Glomerular visceral epithelial cell (primary cell): ENCODE data around the gene ESR1.
"Not testable (repeated sequence)": the region's sequence is repeated elsewhere in the genome, so short reads cannot be mapped to it uniquely, and the experiment has no call there.

Experiments
- DNase-seq: peaks from one replicate; pipeline ENCODE4 v3.0.0-alpha.2; 2016; ENCODE audit errors: extremely low spot score

Gene ESR1

DNA sequence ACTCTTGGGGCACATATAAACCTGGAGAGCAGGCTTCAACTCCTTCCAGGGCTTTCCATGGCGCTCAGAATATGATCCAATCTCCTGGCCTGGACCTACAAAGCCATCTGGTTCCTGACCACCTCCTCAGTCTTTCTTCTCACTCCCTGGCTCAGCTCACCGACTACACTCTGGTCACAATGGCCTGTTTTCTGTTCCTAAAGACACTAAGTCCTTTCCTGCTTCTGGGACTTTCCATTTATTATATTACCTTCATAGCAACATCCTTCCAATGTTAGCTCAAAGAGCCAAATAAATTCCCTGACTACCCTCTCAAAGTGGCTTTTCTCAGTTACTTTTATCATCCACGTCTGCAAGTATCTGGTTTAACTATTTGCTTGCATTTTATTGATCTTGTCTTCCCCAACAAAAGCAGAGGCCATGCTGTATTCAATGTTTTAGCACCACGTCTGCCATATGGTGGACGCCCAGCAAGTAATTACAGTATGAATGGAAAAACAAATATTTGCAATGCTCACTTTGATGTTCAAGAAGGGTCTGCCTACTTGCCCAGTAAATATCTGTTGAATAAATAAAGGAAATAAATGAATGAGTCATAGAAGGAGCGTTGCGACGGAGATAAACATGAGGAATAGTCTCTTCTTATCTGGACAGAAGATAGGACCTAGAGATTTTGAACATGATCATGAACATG lies 328.4 kb downstream of the ESR1 start:
- DNase-seq, result no peak

DNA sequence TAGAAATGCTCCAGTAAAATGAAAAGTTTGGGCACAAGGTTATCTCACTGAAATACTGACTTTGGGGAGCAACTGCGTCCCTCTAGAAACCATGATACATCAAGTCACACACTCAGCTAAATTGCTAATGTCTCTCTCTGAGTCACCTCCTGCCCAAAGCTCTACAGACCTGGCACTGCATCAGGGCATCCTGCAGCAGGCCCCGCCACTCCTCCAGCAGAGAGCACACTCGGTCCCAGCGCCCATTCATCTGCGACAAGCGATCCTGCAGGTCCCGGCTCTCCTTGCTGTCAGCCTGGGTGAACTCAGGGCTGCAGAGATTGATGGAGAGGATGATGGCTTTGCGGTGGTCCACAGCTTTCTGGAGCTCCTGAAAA lies 329.0 kb downstream of the ESR1 start:
- peak; percentile 23 for DNase-seq

DNA sequence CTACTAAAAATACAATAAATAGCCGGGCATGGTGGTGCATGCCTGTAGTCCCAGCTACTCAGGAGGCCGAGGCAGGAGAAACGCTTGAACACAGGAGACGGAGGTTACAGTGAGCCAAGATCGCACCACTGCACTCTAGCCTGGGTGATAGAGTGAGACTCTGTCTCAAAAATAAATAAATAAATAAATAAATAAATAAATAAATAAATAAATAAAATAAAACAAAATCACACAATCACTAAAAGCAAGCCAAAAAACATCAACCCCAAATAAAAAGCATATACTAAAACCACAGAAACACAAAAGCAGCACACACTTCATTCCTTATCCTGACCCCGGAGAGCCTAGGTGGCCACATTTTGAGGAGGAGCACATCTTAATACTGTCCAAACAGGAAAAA lies 330.9 kb downstream of the ESR1 start:
- not testable (repeated sequence) for DNase-seq

DNA sequence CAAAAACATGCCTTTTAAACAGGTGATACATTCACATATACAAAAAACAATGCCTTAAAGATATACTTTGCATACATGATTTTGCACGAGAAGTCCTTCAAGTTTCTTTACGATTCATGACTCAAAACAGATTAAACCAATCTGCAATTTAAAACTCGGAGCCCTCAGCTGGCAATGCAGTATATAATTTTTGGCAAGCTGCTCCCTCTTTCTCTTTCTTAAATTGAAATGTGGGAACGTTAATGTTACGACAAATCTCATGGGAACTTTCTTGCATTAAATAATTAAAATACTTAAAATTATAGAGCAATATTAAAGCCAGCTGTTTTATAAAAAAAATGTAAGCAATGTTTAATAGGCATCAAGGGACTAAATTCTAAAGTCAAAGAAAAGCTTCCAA lies 334.6 kb downstream of the ESR1 start:
- DNase-seq, result no peak

DNA sequence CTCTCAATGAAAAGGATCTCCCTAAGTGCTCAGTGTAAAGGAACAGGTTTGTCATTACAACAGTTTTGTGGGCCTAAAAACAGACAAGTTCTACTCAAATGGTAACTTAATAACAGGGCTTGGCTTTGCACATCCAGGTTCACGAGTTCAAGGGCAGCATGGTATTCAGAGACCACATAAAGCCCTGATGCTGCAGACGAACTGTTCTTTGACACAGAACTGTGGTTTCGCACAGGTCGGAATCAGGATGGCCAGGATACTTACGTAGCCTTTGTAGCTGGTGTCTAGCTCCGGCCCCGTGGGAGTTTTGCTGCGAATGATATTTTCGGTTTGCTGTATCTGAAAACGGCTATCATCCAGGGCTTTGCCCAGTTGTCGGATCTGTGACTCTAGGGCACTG lies 335.9 kb downstream of the ESR1 start:
- no peak for DNase-seq

DNA sequence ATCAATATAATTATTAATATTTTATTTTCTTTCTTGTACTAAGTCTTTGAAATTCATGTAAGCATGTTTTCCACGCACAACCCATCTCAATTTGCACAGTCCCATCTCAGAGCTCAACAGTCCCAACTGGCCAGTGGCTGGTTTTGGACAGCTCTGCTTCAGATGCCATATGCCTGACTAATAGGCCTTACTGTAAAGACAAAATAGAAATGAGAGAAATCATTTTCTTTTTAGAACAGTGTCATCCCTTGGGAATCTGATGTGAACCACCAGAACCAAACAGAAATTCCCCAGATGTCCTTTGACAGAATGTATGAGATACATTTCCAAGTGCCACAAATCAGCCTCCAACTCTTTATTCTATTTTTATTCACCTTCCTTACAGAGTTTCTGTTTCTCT lies 338.9 kb downstream of the ESR1 start:
- DNase-seq, result peak; percentile 52

DNA sequence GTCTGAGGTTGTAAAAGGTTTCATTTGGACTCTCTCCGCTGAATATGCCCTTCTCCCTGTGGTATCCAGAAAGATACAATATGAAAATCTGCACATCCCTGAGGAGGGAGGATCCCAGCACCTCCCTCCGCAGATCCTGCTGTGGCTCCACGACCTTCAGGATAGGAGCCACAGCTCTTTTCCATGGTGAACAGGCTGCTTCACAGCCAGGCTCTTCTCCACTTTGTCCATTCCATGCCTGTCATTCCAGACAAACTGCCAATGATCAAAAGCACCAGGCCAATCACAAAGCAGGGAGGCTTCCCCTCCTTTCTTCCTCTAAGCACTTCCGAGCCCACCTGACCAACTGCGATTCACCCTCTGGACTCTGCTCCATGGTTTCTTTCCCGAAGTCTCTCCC lies 339.8 kb downstream of the ESR1 start:
- DNase-seq, result no peak

DNA sequence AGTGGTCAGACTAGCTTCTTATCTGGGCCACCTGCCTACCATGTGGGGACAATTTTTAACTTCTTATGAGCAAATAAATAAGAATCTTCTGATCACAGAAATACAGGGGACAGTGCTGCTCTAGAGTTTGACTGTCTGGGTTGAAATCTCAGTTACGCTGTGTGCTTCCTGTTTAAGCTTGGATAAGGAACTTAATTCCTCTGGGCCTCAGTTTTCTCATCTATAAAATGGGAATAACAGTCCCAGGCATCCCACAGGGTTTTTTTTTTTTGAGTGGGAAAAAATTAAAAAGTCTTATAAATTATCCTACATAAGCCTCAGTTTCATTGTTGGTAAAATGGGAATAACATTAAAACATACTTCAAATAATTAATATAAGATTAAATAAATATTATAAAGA lies 340.9 kb downstream of the ESR1 start:
- no peak for DNase-seq

DNA sequence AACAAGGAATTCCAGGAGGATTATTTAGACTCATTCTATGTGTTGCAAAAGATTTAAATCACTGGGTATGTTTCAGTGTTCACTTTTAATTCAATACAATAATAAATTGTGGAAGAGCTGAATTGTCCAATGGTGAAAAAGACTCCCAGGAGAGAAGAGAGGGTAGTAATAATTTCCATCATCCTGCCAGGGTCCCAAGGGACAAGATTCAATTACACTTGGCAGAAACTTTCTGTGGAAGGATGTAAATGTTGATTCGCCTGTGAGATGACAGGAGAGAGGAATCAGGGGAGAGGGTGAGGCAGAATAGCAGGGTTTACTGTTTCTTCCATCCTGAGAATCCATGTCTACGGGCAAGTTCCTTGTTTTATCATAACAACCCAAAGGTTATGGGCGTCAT lies 342.7 kb downstream of the ESR1 start:
- no peak for DNase-seq

DNA sequence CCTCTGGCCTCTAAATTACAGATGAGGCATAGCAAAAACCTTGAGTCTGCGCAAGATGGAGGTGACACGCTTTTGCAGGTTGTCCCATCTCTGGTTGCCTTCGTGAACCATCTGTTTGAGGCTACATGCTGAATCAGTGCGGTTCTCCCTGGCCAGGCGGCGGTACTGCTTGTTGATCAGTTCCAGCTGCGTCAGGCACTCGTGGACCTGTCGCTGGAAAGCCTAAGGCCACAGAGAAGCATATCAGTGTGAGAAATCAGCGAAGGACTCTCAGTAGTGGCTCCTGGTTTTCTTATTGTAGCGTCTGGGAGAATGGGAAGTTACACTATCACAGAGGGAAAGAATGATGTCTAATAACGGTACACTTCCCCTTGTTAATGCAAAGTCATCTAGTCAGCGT lies 344.4 kb downstream of the ESR1 start:
- DNase-seq, result no peak

DNA sequence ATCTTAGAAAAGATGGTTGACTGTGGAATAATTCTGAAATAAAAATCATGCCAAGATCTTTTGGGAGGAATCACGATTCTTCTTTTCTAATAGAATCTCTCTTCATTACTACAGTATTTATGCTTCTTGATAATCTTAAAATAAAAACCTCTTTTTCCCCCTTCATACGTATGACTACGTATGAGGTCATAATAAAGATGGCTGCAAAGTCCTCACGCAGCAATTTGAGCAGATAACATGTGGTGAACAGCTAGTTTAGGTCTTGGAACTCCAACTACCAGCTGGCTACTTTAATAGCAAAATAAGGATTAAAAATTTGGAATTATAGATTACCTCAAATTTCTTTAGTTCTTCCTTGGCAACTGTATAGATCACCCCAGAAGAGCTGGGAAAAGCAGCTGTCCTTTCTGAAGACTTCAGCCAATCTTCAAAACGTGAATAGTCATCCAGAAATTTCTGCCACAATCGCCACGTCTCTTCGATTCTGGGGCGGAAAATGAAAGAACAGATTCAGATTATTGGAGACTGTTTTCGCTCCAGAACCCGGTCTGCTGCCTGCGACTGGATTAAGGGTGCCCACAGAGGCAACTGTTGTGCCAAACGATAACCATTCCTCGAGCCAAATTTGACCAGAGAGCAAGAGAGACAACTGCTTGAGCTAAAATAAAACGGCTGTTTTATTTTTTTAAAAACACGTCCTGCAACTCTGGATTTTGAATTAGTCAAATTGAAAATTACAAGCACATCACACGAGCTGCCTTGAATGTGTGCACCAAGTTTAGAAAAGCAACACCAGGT lies 347.3 kb downstream of the ESR1 start:
- DNase-seq, result no peak

DNA sequence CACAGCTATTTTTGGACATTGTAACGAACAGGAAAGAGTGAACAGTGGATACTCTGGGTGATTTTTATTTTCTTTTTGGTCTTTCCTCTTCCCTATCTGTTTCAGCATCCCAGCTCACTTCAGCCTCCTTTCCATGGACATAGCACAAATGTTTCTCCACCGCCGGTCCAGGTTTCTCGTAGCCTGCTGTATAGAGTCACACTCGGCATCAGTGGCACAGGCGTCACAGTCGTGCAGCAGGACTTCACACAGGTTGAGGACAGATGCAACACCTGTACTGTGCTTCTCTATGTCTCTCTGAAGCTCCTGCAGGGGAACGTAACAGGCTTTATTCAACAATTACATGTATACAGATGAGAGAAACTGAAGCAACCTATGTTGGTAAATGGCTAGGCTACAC lies 348.3 kb downstream of the ESR1 start:
- DNase-seq, result no peak

DNA sequence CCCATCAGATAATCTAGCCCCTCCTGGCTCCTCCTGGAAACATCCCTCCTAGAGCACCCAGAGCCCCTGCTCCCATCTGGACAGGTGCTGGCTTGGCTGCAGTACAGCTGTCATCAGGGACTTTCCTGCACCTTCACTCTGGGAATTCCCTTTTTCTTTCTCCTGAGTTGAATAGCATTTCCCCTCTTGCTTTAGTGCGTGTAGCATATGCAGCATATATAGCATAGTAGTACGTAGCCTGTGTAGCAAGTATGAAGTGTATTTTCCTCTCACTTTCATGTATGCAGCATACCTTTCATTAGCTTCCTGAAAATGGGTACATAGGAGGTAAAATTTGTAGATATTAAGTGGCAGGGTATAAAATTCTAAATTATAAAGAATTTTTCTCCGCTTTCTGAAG lies 352.9 kb downstream of the ESR1 start:
- DNase-seq, result no peak

DNA sequence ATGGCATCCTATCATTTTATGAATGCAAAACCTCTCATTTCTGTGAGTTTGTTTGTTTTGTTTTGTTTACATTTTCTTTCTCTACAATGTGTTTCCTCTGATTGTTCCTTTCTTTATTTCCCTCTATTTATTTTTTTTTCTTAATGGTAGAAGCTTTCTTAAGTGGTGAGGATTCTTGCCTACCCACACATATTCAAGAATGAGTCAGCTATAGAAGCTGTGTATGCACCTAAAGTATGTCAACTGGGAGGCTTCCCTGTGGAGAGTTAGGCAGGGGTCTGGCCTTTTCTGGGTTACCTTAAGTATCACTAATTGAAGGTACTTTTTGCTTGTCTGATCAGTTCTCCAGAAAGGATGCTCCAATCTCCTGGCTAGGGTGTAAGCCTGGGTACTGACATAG lies 354.0 kb downstream of the ESR1 start:
- DNase-seq, result peak; percentile 5

DNA sequence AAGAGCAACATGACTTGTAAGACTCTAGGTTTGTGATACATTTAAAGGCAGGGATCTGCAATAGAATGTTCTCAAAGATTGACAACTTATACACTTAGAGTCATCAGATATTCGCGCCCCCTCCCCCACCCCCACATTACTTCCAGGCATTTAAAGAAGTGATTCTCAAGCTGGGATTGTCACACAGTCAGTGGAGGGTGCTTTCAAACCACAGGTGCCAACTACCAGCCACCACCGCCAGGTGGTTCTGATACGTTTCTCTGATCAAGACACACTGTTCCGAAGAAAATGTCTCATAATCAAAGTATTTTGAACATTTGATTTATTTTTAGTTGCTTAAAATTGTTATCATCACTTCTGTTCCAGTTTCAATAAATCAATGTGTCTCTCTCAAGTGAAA lies 357.5 kb downstream of the ESR1 start:
- DNase-seq, result no peak

DNA sequence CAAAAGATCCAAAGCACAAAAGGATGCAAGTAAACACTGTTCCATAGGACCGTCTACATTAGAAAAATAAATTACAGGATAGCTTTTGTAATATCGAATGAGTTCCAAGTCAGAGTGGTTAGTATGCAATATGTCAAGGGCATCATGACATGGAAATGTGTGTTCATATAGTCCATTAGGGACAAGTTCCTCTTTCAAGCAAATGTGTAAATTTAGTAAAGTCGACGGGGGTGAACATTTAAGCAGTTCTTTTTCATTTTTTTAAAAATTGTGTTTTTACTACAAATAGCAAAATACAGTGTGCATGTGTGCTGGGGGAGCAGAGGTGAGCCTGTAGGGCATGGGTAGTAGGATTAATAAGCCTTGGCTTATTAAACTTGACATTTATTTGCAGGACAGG lies 359.0 kb downstream of the ESR1 start:
- no peak for DNase-seq

DNA sequence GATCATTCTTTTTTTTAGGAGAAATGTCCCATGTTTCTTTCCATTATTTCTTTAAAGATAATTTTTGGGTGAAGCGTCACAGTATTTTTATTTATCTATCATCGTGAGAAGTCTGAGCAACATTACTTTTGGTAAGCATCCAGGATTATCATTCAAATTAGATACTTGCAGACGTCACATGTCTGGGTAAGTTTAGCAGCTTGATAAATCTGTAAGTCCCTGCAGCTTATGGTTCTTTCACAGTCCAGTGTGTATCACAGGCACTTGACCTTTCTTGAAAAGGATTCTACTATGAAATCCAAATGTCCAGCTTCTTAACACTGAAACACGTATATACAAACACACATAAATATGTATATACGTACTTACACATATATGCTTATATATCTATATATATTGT lies 359.4 kb downstream of the ESR1 start:
- DNase-seq, result no peak

DNA sequence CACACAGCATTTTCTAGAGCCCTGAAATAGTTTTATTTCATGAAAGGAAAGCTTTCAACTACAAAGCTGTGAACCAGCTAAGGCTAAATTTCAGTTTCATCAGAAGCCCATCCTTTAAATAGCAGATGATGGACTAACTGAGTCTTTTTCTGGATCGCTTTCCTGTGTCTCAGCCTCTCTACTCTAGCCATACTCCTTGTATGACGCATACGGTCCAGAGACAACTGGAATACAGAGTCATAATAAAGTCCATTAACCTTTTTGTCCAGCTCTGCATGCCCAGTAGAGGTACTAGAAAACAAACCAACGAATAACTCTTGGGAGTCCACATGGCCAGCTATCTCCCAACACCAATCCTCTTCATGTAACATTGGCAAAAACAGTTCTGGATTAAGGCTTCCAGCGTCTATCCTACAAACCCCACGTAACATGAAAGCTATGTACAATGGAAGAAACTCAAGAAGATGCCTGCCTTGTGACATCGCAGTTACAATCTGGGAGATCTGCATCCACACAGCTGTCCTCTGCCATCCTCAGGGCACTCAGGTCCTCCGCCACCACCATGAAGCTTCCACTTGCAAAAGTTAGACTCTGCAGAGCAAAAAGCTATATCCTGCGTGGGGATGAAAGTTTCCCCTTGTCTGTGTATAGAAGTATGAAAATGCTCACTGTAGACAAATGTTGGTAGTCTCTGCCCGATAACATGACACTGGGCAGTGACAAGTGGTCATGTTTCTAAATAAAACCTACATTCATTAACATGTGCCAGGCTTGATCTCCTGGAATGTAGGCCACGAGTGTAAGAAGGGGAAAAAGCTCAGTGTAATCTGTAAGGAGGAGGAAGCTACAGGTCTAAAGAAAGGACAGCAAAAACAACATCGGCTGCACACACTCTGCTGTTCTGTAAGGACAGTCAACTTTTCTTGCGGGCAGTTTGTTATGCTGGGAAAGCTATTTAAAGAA lies 360.4 kb downstream of the ESR1 start:
- DNase-seq, result no peak

DNA sequence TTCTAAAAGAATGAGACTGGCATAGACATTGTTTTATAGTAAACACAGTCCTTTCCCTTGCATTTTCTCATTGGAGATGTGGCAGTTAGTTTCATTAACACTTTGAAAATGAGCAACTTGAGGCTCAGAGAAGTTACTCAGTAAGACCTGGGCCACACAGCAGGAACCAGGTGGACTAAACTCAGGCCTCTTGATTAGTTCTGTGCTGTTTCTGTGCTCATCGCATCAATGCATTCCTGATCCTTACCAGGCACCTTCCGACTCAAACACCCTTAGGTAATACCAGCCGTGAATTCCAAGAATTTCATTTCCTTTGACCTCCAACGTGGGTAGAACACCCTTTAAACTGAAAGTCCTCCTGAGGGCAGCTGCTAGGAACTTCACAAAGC lies 362.8 kb downstream of the ESR1 start:
- no peak for DNase-seq

DNA sequence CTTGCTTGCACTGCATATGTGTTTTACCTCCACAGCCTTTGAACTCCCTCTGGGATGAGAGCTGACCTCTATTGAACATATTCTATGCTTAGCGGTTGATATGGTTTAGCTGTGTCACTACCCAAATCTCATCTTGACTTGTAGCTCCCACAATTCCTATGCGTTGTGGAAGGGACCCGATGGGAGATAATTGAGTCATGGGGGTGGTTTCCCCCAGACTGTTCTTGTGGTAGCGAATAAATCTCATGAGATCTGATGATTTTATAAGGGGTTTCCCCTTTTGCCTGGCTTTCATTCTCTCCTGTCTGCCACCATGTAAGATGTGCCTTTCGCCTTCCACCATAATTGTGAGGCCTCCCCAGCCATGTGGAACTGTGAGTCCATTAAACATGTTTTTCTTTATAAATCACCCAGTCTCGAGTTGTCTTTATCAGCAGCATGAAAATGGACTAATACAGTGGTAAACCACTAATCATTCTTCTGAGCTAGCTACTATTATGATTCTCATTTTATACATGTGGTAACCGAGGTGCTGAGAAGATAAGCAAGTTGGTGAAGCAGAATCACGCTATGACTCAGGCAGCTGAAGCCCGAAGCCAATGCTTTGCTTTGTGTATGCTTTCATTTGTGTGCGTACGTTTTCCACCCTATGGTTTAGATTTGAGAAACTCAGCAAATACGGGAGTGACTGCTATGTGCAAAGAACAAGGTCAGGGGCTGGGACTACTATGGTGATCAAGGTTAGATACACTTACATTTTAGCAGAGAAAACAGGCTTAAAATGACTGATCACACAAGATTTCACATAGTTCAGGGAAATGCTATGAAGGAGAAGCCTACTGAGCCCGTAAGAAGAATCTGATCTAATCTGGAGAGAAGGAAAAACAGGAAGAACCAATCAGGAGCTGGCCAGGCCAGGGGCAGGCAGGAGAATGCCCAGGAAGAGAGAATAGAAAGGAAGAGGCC lies 363.5 kb downstream of the ESR1 start:
- DNase-seq, result peak; percentile 79

DNA sequence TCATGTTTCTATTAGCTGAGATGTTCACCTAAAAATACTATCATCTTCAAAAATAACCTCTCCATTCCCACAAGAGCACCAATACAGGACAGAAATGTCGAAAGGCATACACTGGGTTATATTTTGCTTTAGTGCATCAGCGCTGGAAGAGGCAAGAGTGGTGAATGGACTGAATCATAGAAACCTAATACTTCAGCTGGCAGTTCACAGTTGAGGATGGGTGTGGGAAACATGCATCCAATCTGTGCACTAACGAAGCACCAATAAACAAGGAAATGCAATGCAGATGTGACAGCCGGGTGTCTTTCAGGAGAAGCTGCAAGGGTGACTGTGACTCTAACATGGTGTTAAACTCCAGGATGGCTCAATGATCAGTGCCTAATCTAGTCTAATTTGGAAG lies 365.8 kb downstream of the ESR1 start:
- DNase-seq, result no peak
